MCF 10A (cell line): ENCODE measurements around the gene CLIC1. TPM values are rescaled to one million over a fixed set of nuclear protein-coding genes. Genes with fewer than 3 reads are reported as not detected.

Source experiments
- BruUV-seq: library from RNA; stranded (reverse); fragments of 400-500 nt; replicated peaks from 2 replicates; lab custom pipeline; 2021; lab: Mats Ljungman, UMichigan
- CTCF ChIA-PET: fragments of 300-600 bp; sonication (Branson Sonifier 250); formaldehyde crosslinking; extraction: SDS; loops from one replicate; lab custom pipeline; 2021; ENCODE audit warnings: antibody characterized with exemption, inconsistent platforms; lab: Yijun Ruan, JAX
- POLR2A ChIA-PET: fragments of 300-600, 350-650 bp; sonication (Branson Sonifier 250); formaldehyde crosslinking; extraction: SDS; loops from one replicate; lab custom pipeline; 2020; ENCODE audit warnings: antibody characterized with exemption, inconsistent platforms; lab: Yijun Ruan, JAX
- DNase-seq: peaks from one replicate; pipeline ENCODE4 v3.0.0-alpha.2; 2018; ENCODE audit not compliant: unreplicated experiment
- H3K27ac Mint-ChIP-seq: one replicate; pipeline ENCODE4 v1.8.0; 2022; ENCODE audit warnings: mild to moderate bottlenecking, low read depth, mixed read lengths; ENCODE audit not compliant: unreplicated experiment
- H3K27me3 Mint-ChIP-seq: one replicate; pipeline ENCODE4 v1.8.0; 2022; ENCODE audit warnings: mixed read lengths; ENCODE audit not compliant: insufficient read depth, unreplicated experiment
- H3K36me3 Mint-ChIP-seq: one replicate; pipeline ENCODE4 v1.8.0; 2022; ENCODE audit warnings: mild to moderate bottlenecking, moderate library complexity, mixed read lengths; ENCODE audit not compliant: insufficient read depth, unreplicated experiment
- H3K4me1 Mint-ChIP-seq: one replicate; pipeline ENCODE4 v1.8.0; 2022; ENCODE audit warnings: mixed read lengths; ENCODE audit not compliant: insufficient read depth, unreplicated experiment
- H3K4me3 Mint-ChIP-seq: one replicate; pipeline ENCODE4 v1.8.0; 2022; ENCODE audit warnings: mild to moderate bottlenecking, moderate library complexity, mixed read lengths; ENCODE audit not compliant: unreplicated experiment
- H3K9me3 Mint-ChIP-seq: one replicate; pipeline ENCODE4 v1.8.0; 2022; ENCODE audit warnings: mixed read lengths; ENCODE audit not compliant: unreplicated experiment
- CTCF ChIP-seq: fragments of 200-600 bp; IDR thresholded peaks from one replicate; pipeline ENCODE4 v1.8.0; 2022; ENCODE audit warnings: antibody characterized with exemption, mild to moderate bottlenecking; ENCODE audit not compliant: unreplicated experiment
- intact Hi-C: fragments of 100-400 bp; cut with micrococcal nuclease; formaldehyde crosslinking; loops from 2 replicates; pipeline ENCODE4 v1.14.1; 2022
- total RNA-seq: library from RNA; stranded (reverse); gene quantifications from 2 replicates; pipeline ENCODE4 v1.2.3, GENCODE V29; 2022

Gene CLIC1
- total RNA-seq, 1 experiment from 2014 or later = 511 TPM

- ChIA-PET POLR2A (no interaction called here), CTCF (interaction anchor here (1.0 to 1.5 kb wide), 2 partner anchors 9 to 41 kb away, joined by 3 to 4 read pairs; no protein-coding TSS in a partner anchor)
- peaks cover 57% of the 10 kb centered on the region for H3K36me3 Mint-ChIP-seq
- no peaks in the 10 kb centered on the region for H3K27me3 Mint-ChIP-seq
- H3K27ac Mint-ChIP-seq = no peak overlapping the region
- peaks cover 6% of the 10 kb centered on the region for H3K4me1 Mint-ChIP-seq
- DNase-seq = no peak
- BruUV-seq = TSS peak; percentile 33
- no peak overlapping the region for H3K4me3 Mint-ChIP-seq
- no peak for TF ChIP-seq CTCF
- no peaks in the 10 kb centered on the region for H3K9me3 Mint-ChIP-seq
- intact Hi-C loops = no loop called here
Observed at GRCh38 chr6:31782126-31782855, 46.0 kb upstream of the CLIC1 start.

- Mint-ChIP-seq H3K4me3 (no peak overlapping the region), H3K9me3 (no peaks in the 10 kb centered on the region), H3K27ac (no peak overlapping the region), H3K27me3 (no peaks in the 10 kb centered on the region), H3K4me1 (peaks cover 10% of the 10 kb centered on the region), H3K36me3 (peaks cover 54% of the 10 kb centered on the region)
- intact Hi-C loops = no loop called here
- ChIA-PET CTCF (interaction anchor here (0.7 to 0.8 kb wide), 2 partner anchors 10 to 46 kb away, joined by 3 to 6 read pairs; partner anchors contain the start of gene HSPA1B), POLR2A (interaction anchor here (1.8 kb wide), 1 partner anchor 45 kb away, joined by 3 read pairs; no protein-coding TSS in a partner anchor)
- no peak for TF ChIP-seq CTCF
- BruUV-seq = no TSS peak
- no peak for DNase-seq
Observed at GRCh38 chr6:31781244-31782125, 45.2 kb upstream of the CLIC1 start.

GRCh38 chr6:31780507-31781243, 44.3 kb upstream of the CLIC1 start:
- TF ChIP-seq CTCF = no peak
- H3K9me3 Mint-ChIP-seq = no peaks in the 10 kb centered on the region
- no peak overlapping the region for H3K27ac Mint-ChIP-seq
- intact Hi-C loops = no loop called here
- BruUV-seq = no TSS peak
- CTCF ChIA-PET = interaction anchor here (0.6 to 2.1 kb wide), 4 partner anchors 11 to 50 kb away, joined by 3 to 10 read pairs (median 4); partner anchors contain the start of gene HSPA1B
- H3K4me3 Mint-ChIP-seq = no peak overlapping the region
- POLR2A ChIA-PET = interaction anchor here (1.1 to 1.8 kb wide), 2 partner anchors 25 to 46 kb away, joined by 3 to 4 read pairs; no protein-coding TSS in a partner anchor
- H3K27me3 Mint-ChIP-seq = no peaks in the 10 kb centered on the region
- peaks cover 49% of the 10 kb centered on the region for H3K36me3 Mint-ChIP-seq
- no peak for DNase-seq
- peaks cover 14% of the 10 kb centered on the region for H3K4me1 Mint-ChIP-seq
